HG03060 (cell line): Measurements from ENCODE around the gene PRKCE.

Experiments
- ATAC-seq: cut with Tn5 transposase; IDR thresholded peaks from one replicate; pipeline ENCODE4 v1.9.1; 2021; ENCODE audit warnings: low read depth, moderate number of reproducible peaks; ENCODE audit not compliant: unreplicated experiment

PRKCE gene

GRCh38 chr2:46051085-46051484 is 399.6 kb downstream of the PRKCE start:
- ATAC-seq, result no peak

GRCh38 chr2:46053564-46053963 is 402.1 kb downstream of the PRKCE start:
- ATAC-seq, result no peak

- ATAC-seq, result no peak
Measured at GRCh38 chr2:46056541-46056940, 405.1 kb downstream of the PRKCE start.

GRCh38 chr2:46058140-46058539 is 406.7 kb downstream of the PRKCE start:
- ATAC-seq, result no peak

- ATAC-seq, result no peak
Measured at GRCh38 chr2:46062637-46063412, 411.4 kb downstream of the PRKCE start.

GRCh38 chr2:46064396-46064795 is 412.9 kb downstream of the PRKCE start:
- ATAC-seq, result no peak

GRCh38 chr2:46065152-46065551 is 413.7 kb downstream of the PRKCE start:
- no peak for ATAC-seq

- ATAC-seq, result no peak
Measured at GRCh38 chr2:46066116-46066515, 414.6 kb downstream of the PRKCE start.

- no peak for ATAC-seq
Measured at GRCh38 chr2:46066601-46067000, 415.1 kb downstream of the PRKCE start.

GRCh38 chr2:46067062-46067461 is 415.6 kb downstream of the PRKCE start:
- no peak for ATAC-seq

- no peak for ATAC-seq
Measured at GRCh38 chr2:46067501-46068305, 416.2 kb downstream of the PRKCE start.

- ATAC-seq, result no peak
Measured at GRCh38 chr2:46068636-46069035, 417.2 kb downstream of the PRKCE start.

GRCh38 chr2:46071074-46071473 is 419.6 kb downstream of the PRKCE start:
- ATAC-seq, result no peak

GRCh38 chr2:46072101-46072820 is 420.8 kb downstream of the PRKCE start:
- no peak for ATAC-seq

- ATAC-seq, result no peak
Measured at GRCh38 chr2:46073540-46074046, 422.1 kb downstream of the PRKCE start.

- ATAC-seq, result no peak
Measured at GRCh38 chr2:46074501-46074900, 423.0 kb downstream of the PRKCE start.

- ATAC-seq, result no peak
Measured at GRCh38 chr2:46075848-46076247, 424.4 kb downstream of the PRKCE start.

GRCh38 chr2:46076251-46076650 is 424.8 kb downstream of the PRKCE start:
- ATAC-seq, result no peak

- no peak for ATAC-seq
Measured at GRCh38 chr2:46076875-46077274, 425.4 kb downstream of the PRKCE start.

GRCh38 chr2:46077522-46078107 is 426.1 kb downstream of the PRKCE start:
- no peak for ATAC-seq
